ENCODE data around the gene MMP1. TPM values are rescaled to one million over a fixed set of nuclear protein-coding genes. Genes with fewer than 3 reads are reported as not detected.

The MMP1 gene
- total RNA-seq, 2 donors from 2014 or later: 0.71 TPM; not detected in 1

GRCh38 chr11:102837646-102838045 is 39.7 kb upstream of the MMP1 start:
- H3K27me3 ChIP-seq (replicated peaks; ENCODE audit: insufficient read depth): no peaks in the 10 kb centered on the region
- no peak overlapping the region for H3K27ac ChIP-seq
- H3K4me1 ChIP-seq (ENCODE audit: control insufficient read depth in 1 of 2, low read depth in 2 of 2): no peaks in the 10 kb centered on the region
- no peaks in the 10 kb centered on the region for H3K36me3 ChIP-seq
- TF ChIP-seq, protein P1, sequence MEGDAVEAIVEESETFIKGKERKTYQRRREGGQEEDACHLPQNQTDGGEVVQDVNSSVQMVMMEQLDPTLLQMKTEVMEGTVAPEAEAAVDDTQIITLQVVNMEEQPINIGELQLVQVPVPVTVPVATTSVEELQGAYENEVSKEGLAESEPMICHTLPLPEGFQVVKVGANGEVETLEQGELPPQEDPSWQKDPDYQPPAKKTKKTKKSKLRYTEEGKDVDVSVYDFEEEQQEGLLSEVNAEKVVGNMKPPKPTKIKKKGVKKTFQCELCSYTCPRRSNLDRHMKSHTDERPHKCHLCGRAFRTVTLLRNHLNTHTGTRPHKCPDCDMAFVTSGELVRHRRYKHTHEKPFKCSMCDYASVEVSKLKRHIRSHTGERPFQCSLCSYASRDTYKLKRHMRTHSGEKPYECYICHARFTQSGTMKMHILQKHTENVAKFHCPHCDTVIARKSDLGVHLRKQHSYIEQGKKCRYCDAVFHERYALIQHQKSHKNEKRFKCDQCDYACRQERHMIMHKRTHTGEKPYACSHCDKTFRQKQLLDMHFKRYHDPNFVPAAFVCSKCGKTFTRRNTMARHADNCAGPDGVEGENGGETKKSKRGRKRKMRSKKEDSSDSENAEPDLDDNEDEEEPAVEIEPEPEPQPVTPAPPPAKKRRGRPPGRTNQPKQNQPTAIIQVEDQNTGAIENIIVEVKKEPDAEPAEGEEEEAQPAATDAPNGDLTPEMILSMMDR (IDR thresholded peaks at IDR 0.05): no peak
- no peak overlapping the region for H3K4me3 ChIP-seq
- DNase-seq (ENCODE audit: low spot score) (no peak), ATAC-seq (ENCODE audit: insufficient number of reproducible peaks, low FRiP score, low read depth) (no peak)
- no peaks in the 10 kb centered on the region for H3K9me3 ChIP-seq

GRCh38 chr11:102837156-102837555 is 39.2 kb upstream of the MMP1 start:
- H3K27ac ChIP-seq: no peak overlapping the region
- H3K27me3 ChIP-seq (replicated peaks; ENCODE audit: insufficient read depth): no peaks in the 10 kb centered on the region
- DNase-seq (ENCODE audit: low spot score): no peak
- no peaks in the 10 kb centered on the region for H3K4me1 ChIP-seq (ENCODE audit: control insufficient read depth in 1 of 2, low read depth in 2 of 2)
- no peaks in the 10 kb centered on the region for H3K36me3 ChIP-seq
- H3K4me3 ChIP-seq: no peak overlapping the region
- TF ChIP-seq, protein P1 (IDR thresholded peaks at IDR 0.05): no peak
- H3K9me3 ChIP-seq: no peaks in the 10 kb centered on the region
- ATAC-seq (ENCODE audit: insufficient number of reproducible peaks, low FRiP score, low read depth): no peak

- no peaks in the 10 kb centered on the region for H3K9me3 ChIP-seq
- H3K4me1 ChIP-seq (ENCODE audit: control insufficient read depth in 1 of 2, low read depth in 2 of 2): no peaks in the 10 kb centered on the region
- H3K4me3 ChIP-seq: no peak overlapping the region
- no peak for ATAC-seq (ENCODE audit: insufficient number of reproducible peaks, low FRiP score, low read depth)
- DNase-seq (ENCODE audit: low spot score): no peak
- no peaks in the 10 kb centered on the region for H3K27me3 ChIP-seq (replicated peaks; ENCODE audit: insufficient read depth)
- TF ChIP-seq, protein P1 (IDR thresholded peaks at IDR 0.05): no peak
- H3K36me3 ChIP-seq: no peaks in the 10 kb centered on the region
- H3K27ac ChIP-seq: no peak overlapping the region
Measured at GRCh38 chr11:102836290-102836875, 38.4 kb upstream of the MMP1 start.

GRCh38 chr11:102833731-102834130 is 35.8 kb upstream of the MMP1 start:
- Histone ChIP-seq H3K9me3 (no peaks in the 10 kb centered on the region), H3K4me3 (no peak overlapping the region), H3K27ac (no peak overlapping the region), H3K27me3 (replicated peaks; ENCODE audit: insufficient read depth) (no peaks in the 10 kb centered on the region), H3K36me3 (no peaks in the 10 kb centered on the region), H3K4me1 (ENCODE audit: control insufficient read depth in 1 of 2, low read depth in 2 of 2) (no peaks in the 10 kb centered on the region)
- DNase-seq (ENCODE audit: low spot score): no peak
- ATAC-seq (ENCODE audit: insufficient number of reproducible peaks, low FRiP score, low read depth): no peak
- TF ChIP-seq, protein P1 (IDR thresholded peaks at IDR 0.05): no peak

GRCh38 chr11:102832612-102833011 is 34.7 kb upstream of the MMP1 start:
- ATAC-seq (ENCODE audit: insufficient number of reproducible peaks, low FRiP score, low read depth): no peak

More at GRCh38 chr11:102832612-102833011, 34.7 kb upstream of the MMP1 start:
- Histone ChIP-seq H3K4me3 (no peak overlapping the region), H3K9me3 (no peaks in the 10 kb centered on the region), H3K4me1 (ENCODE audit: control insufficient read depth in 1 of 2, low read depth in 2 of 2) (no peaks in the 10 kb centered on the region), H3K27me3 (replicated peaks; ENCODE audit: insufficient read depth) (no peaks in the 10 kb centered on the region), H3K36me3 (no peaks in the 10 kb centered on the region), H3K27ac (no peak overlapping the region)
- no peak for DNase-seq (ENCODE audit: low spot score)
- TF ChIP-seq, protein P1 (IDR thresholded peaks at IDR 0.05): no peak
